NCI-H1436 (cell line): Measurements from ENCODE around the gene PLBD2.

ENCODE experiments used
- DNase-seq: peaks from one replicate; lab custom pipeline; 2025; lab: John Stamatoyannopoulos, UW

Gene PLBD2

GRCh38 chr12:113358381-113359132 is at the start of gene PLBD2:
Gene PLBD2, plus strand, starts transcription at chr12:113358587. Its CDS starts 14 bp downstream, at chr12:113358601.
- DNase-seq: peak; percentile 87

GRCh38 chr12:113310489-113310888 is 47.9 kb upstream of the PLBD2 start:
- DNase-seq: no peak

- no peak for DNase-seq
Measured at GRCh38 chr12:113314121-113314529, 44.3 kb upstream of the PLBD2 start.

- no peak for DNase-seq
Measured at GRCh38 chr12:113315358-113315757, 43.0 kb upstream of the PLBD2 start.

GRCh38 chr12:113316155-113316554 is 42.2 kb upstream of the PLBD2 start:
- no peak for DNase-seq

- DNase-seq: no peak
Measured at GRCh38 chr12:113317122-113317521, 41.3 kb upstream of the PLBD2 start.

- DNase-seq: no peak
Measured at GRCh38 chr12:113318046-113318656, 40.2 kb upstream of the PLBD2 start.

- DNase-seq: no peak
Measured at GRCh38 chr12:113318900-113319628, 39.3 kb upstream of the PLBD2 start.

- no peak for DNase-seq
Measured at GRCh38 chr12:113320401-113320800, 38.0 kb upstream of the PLBD2 start.

- no peak for DNase-seq
Measured at GRCh38 chr12:113322343-113322742, 36.0 kb upstream of the PLBD2 start.

GRCh38 chr12:113325916-113326315 is 32.5 kb upstream of the PLBD2 start:
- no peak for DNase-seq

- no peak for DNase-seq
Measured at GRCh38 chr12:113326775-113327395, 31.5 kb upstream of the PLBD2 start.

GRCh38 chr12:113328368-113328889 is 30.0 kb upstream of the PLBD2 start:
- DNase-seq: no peak

- DNase-seq: no peak
Measured at GRCh38 chr12:113329022-113329790, 29.2 kb upstream of the PLBD2 start.

GRCh38 chr12:113329791-113330417 is 28.5 kb upstream of the PLBD2 start:
- no peak for DNase-seq

- no peak for DNase-seq
Measured at GRCh38 chr12:113330505-113330904, 27.9 kb upstream of the PLBD2 start.

GRCh38 chr12:113332688-113333417 is 25.5 kb upstream of the PLBD2 start:
- no peak for DNase-seq

GRCh38 chr12:113333418-113333750 is 25.0 kb upstream of the PLBD2 start:
- DNase-seq: no peak

- no peak for DNase-seq
Measured at GRCh38 chr12:113333877-113334785, 24.3 kb upstream of the PLBD2 start.
